Measurements from ENCODE around the gene POLDIP3. TPM values are rescaled to one million over a fixed set of nuclear protein-coding genes. Genes with fewer than 3 reads are reported as not detected.
"Not testable (repeated sequence)": the region's sequence is repeated elsewhere in the genome, so short reads cannot be mapped to it uniquely, and the experiment has no call there.

POLDIP3 gene
- total and polyA plus RNA-seq, 2 donors (not counting 3 experiments of a cell fraction or from before 2014, with no cell fraction given), result 29.3 to 60.4 TPM

- H3K79me2 ChIP-seq (ENCODE audit: control insufficient read depth, insufficient read depth, low read length); H3K4me1 ChIP-seq (ENCODE audit: control insufficient read depth, extremely low read depth, insufficient read depth, low read length); H4K20me1 ChIP-seq (replicated peaks; ENCODE audit: control insufficient read depth, extremely low read depth, insufficient read depth, low read length); H3K9ac ChIP-seq (replicated peaks; ENCODE audit: extremely low read depth, insufficient read depth, low read length); H3K27me3 ChIP-seq (ENCODE audit: control insufficient read depth in 2 of 2, insufficient read depth in 2 of 2, low read length in 2 of 2); H2AFZ ChIP-seq (ENCODE audit: low read depth, low read length); H3K4me2 ChIP-seq (ENCODE audit: insufficient read depth, low read length); BruUV-seq (replicated peaks); dilution Hi-C loops (cut with MboI; ENCODE audit: extremely low pct_ligation_motif_present, low sequenced_read_pairs); H3K9me1 ChIP-seq (replicated peaks; ENCODE audit: control insufficient read depth, extremely low read depth, insufficient read depth, low read length); H3K9me3 ChIP-seq (replicated peaks; ENCODE audit: control insufficient read depth, insufficient read depth, low read length); H3K4me3 ChIP-seq (replicated peaks in 1 of 3; ENCODE audit: insufficient read depth in 1 of 3, low read depth in 1 of 3, low read length in 3 of 3); DNase-seq (ENCODE audit: low read depth, low spot score); FAIRE-seq; H3K27ac ChIP-seq (ENCODE audit: insufficient read depth, low read depth, low read length); H3K36me3 ChIP-seq (ENCODE audit: control insufficient read depth in 2 of 2, extremely low read depth in 1 of 2, insufficient read depth in 2 of 2, low read length in 2 of 2); POLR2A ChIA-PET: not testable (repeated sequence)
- CTCF ChIA-PET, result interaction anchor here (0.9 kb wide), 1 partner anchor 245 kb away, joined by 3 read pairs; no protein-coding TSS in a partner anchor
- intact Hi-C loops (cut with micrococcal nuclease), result loop anchor here (10.0 kb wide), 1 partner anchor 1490 kb away; no protein-coding TSS in a partner anchor
Observed at GRCh38 chr22:42574468-42574867, 40.2 kb downstream of the POLDIP3 start.

- H3K9me3 ChIP-seq (replicated peaks; ENCODE audit: control insufficient read depth, insufficient read depth, low read length); H2AFZ ChIP-seq (ENCODE audit: low read depth, low read length); POLR2A ChIA-PET; H3K27ac ChIP-seq (ENCODE audit: insufficient read depth, low read depth, low read length); BruUV-seq (replicated peaks); H3K79me2 ChIP-seq (ENCODE audit: control insufficient read depth, insufficient read depth, low read length); H3K4me1 ChIP-seq (ENCODE audit: control insufficient read depth, extremely low read depth, insufficient read depth, low read length); H3K4me3 ChIP-seq (replicated peaks in 1 of 3; ENCODE audit: insufficient read depth in 1 of 3, low read depth in 1 of 3, low read length in 3 of 3); H3K27me3 ChIP-seq (ENCODE audit: control insufficient read depth in 2 of 2, insufficient read depth in 2 of 2, low read length in 2 of 2); dilution Hi-C loops (cut with MboI; ENCODE audit: extremely low pct_ligation_motif_present, low sequenced_read_pairs); H4K20me1 ChIP-seq (replicated peaks; ENCODE audit: control insufficient read depth, extremely low read depth, insufficient read depth, low read length); H3K9me1 ChIP-seq (replicated peaks; ENCODE audit: control insufficient read depth, extremely low read depth, insufficient read depth, low read length); H3K9ac ChIP-seq (replicated peaks; ENCODE audit: extremely low read depth, insufficient read depth, low read length); H3K36me3 ChIP-seq (ENCODE audit: control insufficient read depth in 2 of 2, extremely low read depth in 1 of 2, insufficient read depth in 2 of 2, low read length in 2 of 2); H3K4me2 ChIP-seq (ENCODE audit: insufficient read depth, low read length): not testable (repeated sequence)
- DNase-seq (ENCODE audit: low read depth, low spot score) (peak; percentile 51), FAIRE-seq (peak; percentile 96)
- intact Hi-C loops (cut with micrococcal nuclease), result loop anchor here (10.0 kb wide), 1 partner anchor 1489 kb away; no protein-coding TSS in a partner anchor
- CTCF ChIA-PET, result interaction anchor here (0.9 kb wide), 1 partner anchor 245 kb away, joined by 3 read pairs; no protein-coding TSS in a partner anchor
Observed at GRCh38 chr22:42574046-42574445, 40.6 kb downstream of the POLDIP3 start.

GRCh38 chr22:42571068-42571467 lies 43.6 kb downstream of the POLDIP3 start:
- DNase-seq (ENCODE audit: low read depth, low spot score); H4K20me1 ChIP-seq (replicated peaks; ENCODE audit: control insufficient read depth, extremely low read depth, insufficient read depth, low read length); H3K27ac ChIP-seq (ENCODE audit: insufficient read depth, low read depth, low read length); H3K9ac ChIP-seq (replicated peaks; ENCODE audit: extremely low read depth, insufficient read depth, low read length); H3K27me3 ChIP-seq (ENCODE audit: control insufficient read depth in 2 of 2, insufficient read depth in 2 of 2, low read length in 2 of 2); POLR2A ChIA-PET; BruUV-seq (replicated peaks); H3K4me3 ChIP-seq (replicated peaks in 1 of 3; ENCODE audit: insufficient read depth in 1 of 3, low read depth in 1 of 3, low read length in 3 of 3); H3K4me2 ChIP-seq (ENCODE audit: insufficient read depth, low read length); FAIRE-seq; dilution Hi-C loops (cut with MboI; ENCODE audit: extremely low pct_ligation_motif_present, low sequenced_read_pairs); H3K4me1 ChIP-seq (ENCODE audit: control insufficient read depth, extremely low read depth, insufficient read depth, low read length); H3K9me3 ChIP-seq (replicated peaks; ENCODE audit: control insufficient read depth, insufficient read depth, low read length); H3K36me3 ChIP-seq (ENCODE audit: control insufficient read depth in 2 of 2, extremely low read depth in 1 of 2, insufficient read depth in 2 of 2, low read length in 2 of 2); CTCF ChIA-PET; H2AFZ ChIP-seq (ENCODE audit: low read depth, low read length); H3K79me2 ChIP-seq (ENCODE audit: control insufficient read depth, insufficient read depth, low read length); H3K9me1 ChIP-seq (replicated peaks; ENCODE audit: control insufficient read depth, extremely low read depth, insufficient read depth, low read length): not testable (repeated sequence)
- intact Hi-C loops (cut with micrococcal nuclease), result loop anchor here (10.0 kb wide), 1 partner anchor 1486 kb away; no protein-coding TSS in a partner anchor

- dilution Hi-C loops (cut with MboI; ENCODE audit: extremely low pct_ligation_motif_present, low sequenced_read_pairs); POLR2A ChIA-PET; H3K36me3 ChIP-seq (ENCODE audit: control insufficient read depth in 2 of 2, extremely low read depth in 1 of 2, insufficient read depth in 2 of 2, low read length in 2 of 2); BruUV-seq (replicated peaks); DNase-seq (ENCODE audit: low read depth, low spot score); H3K4me1 ChIP-seq (ENCODE audit: control insufficient read depth, extremely low read depth, insufficient read depth, low read length); H3K27me3 ChIP-seq (ENCODE audit: control insufficient read depth in 2 of 2, insufficient read depth in 2 of 2, low read length in 2 of 2); H3K9me1 ChIP-seq (replicated peaks; ENCODE audit: control insufficient read depth, extremely low read depth, insufficient read depth, low read length); H3K4me3 ChIP-seq (replicated peaks in 1 of 3; ENCODE audit: insufficient read depth in 1 of 3, low read depth in 1 of 3, low read length in 3 of 3); H4K20me1 ChIP-seq (replicated peaks; ENCODE audit: control insufficient read depth, extremely low read depth, insufficient read depth, low read length); H3K9me3 ChIP-seq (replicated peaks; ENCODE audit: control insufficient read depth, insufficient read depth, low read length); FAIRE-seq; H2AFZ ChIP-seq (ENCODE audit: low read depth, low read length); H3K9ac ChIP-seq (replicated peaks; ENCODE audit: extremely low read depth, insufficient read depth, low read length); H3K79me2 ChIP-seq (ENCODE audit: control insufficient read depth, insufficient read depth, low read length); H3K4me2 ChIP-seq (ENCODE audit: insufficient read depth, low read length); H3K27ac ChIP-seq (ENCODE audit: insufficient read depth, low read depth, low read length): not testable (repeated sequence)
- CTCF ChIA-PET, result interaction anchor here (1.1 kb wide), 1 partner anchor 11 kb away, joined by 3 read pairs; no protein-coding TSS in a partner anchor
- intact Hi-C loops (cut with micrococcal nuclease), result loop anchor here (10.0 kb wide), 1 partner anchor 1486 kb away; no protein-coding TSS in a partner anchor
Observed at GRCh38 chr22:42570580-42570979, 44.1 kb downstream of the POLDIP3 start.
